ENCODE results near the gene TMEM273. TPM values are rescaled to one million over a fixed set of nuclear protein-coding genes. Genes with fewer than 3 reads are reported as not detected.
"Not testable (repeated sequence)": the region's sequence is repeated elsewhere in the genome, so short reads cannot be mapped to it uniquely, and the experiment has no call there.

The TMEM273 gene
- total and polyA plus RNA-seq, 8 donors: 0.91 to 7.5 (median 2.7) TPM

GRCh38 chr10:49202266-49202665 lies 14.1 kb upstream of the TMEM273 start:
- Histone ChIP-seq H3K4me3 (no peak overlapping the region), H3K27me3 (peaks cover 0 to 4% (median 0%) of the 10 kb centered on the region in 4 donors), H3K36me3 (no peaks in the 10 kb centered on the region), H3K27ac (no peak overlapping the region), H3K9me3 (no peaks in the 10 kb centered on the region), H3K4me1 (no peaks in the 10 kb centered on the region)
- no peak for FAIRE-seq
- no peak for ATAC-seq
- 78 to 82% methylated on average over 1 of the region's 1 CpG for WGBS, 2 donors
- TF ChIP-seq CTCF (IDR thresholded peaks at IDR 0.05): no peak
- no peak for DNase-seq
- intact Hi-C loops (cut with DNase I): no loop called here

- intact Hi-C loops (cut with DNase I): no loop called here
- no peak overlapping the region for H3K4me3 ChIP-seq
- FAIRE-seq (no peak), ATAC-seq (no peak), DNase-seq (no peak)
- no peaks in the 10 kb centered on the region for H3K4me1 ChIP-seq
- WGBS, 2 donors: 26 to 37% methylated on average over 2 of the region's 2 CpGs
- H3K9me3 ChIP-seq: no peaks in the 10 kb centered on the region
- no peak for TF ChIP-seq CTCF (IDR thresholded peaks at IDR 0.05)
- H3K27ac ChIP-seq: no peak overlapping the region
- no peaks in the 10 kb centered on the region for H3K36me3 ChIP-seq
- H3K27me3 ChIP-seq: peaks cover 0 to 4% (median 0%) of the 10 kb centered on the region in 4 donors
Observed at GRCh38 chr10:49200854-49201253, 12.7 kb upstream of the TMEM273 start.

- no peak for DNase-seq
- no peaks in the 10 kb centered on the region for H3K27me3 ChIP-seq
- no peaks in the 10 kb centered on the region for H3K9me3 ChIP-seq
- no peak for FAIRE-seq
- H3K36me3 ChIP-seq: no peaks in the 10 kb centered on the region
- H3K4me3 ChIP-seq: no peak overlapping the region
- TF ChIP-seq CTCF (IDR thresholded peaks at IDR 0.05): no peak
- ATAC-seq: no peak
- intact Hi-C loops (cut with DNase I): no loop called here
- 74 to 87% methylated on average over 6 of the region's 6 CpGs for WGBS, 2 donors
- no peak overlapping the region for H3K27ac ChIP-seq
- no peaks in the 10 kb centered on the region for H3K4me1 ChIP-seq
Observed at GRCh38 chr10:49197171-49197570, 9.0 kb upstream of the TMEM273 start.

- H3K9me3 ChIP-seq; DNase-seq; H3K4me1 ChIP-seq; ATAC-seq; H3K27me3 ChIP-seq; H3K27ac ChIP-seq; H3K4me3 ChIP-seq; intact Hi-C loops (cut with DNase I); FAIRE-seq; H3K36me3 ChIP-seq: not testable (repeated sequence)
- 90 to 91% methylated on average over 4 of the region's 4 CpGs for WGBS, 2 donors
Observed at GRCh38 chr10:49195864-49196263, 7.7 kb upstream of the TMEM273 start.

GRCh38 chr10:49194212-49194920 lies 6.2 kb upstream of the TMEM273 start:
- intact Hi-C loops (cut with DNase I): no loop called here
- H3K9me3 ChIP-seq: no peaks in the 10 kb centered on the region
- no peak for FAIRE-seq
- no peak overlapping the region for H3K4me3 ChIP-seq
- no peaks in the 10 kb centered on the region for H3K36me3 ChIP-seq
- DNase-seq: no peak
- no peaks in the 10 kb centered on the region for H3K4me1 ChIP-seq
- H3K27ac ChIP-seq: no peak overlapping the region
- WGBS, 2 donors: 59 to 66% methylated on average over 8 of the region's 8 CpGs
- H3K27me3 ChIP-seq: no peaks in the 10 kb centered on the region
- ATAC-seq: no peak
- TF ChIP-seq CTCF (IDR thresholded peaks at IDR 0.05): no peak

Data from pancreas (tissue), 10 donors.